GM12801 (cell line): ENCODE measurements around the gene LHX2.

Experiments
- CTCF ChIP-seq: IDR thresholded peaks from one replicate; pipeline ENCODE4 v1.5.1; 2011; ENCODE audit warnings: control low read depth; ENCODE audit not compliant: insufficient read length; ENCODE audit errors: extremely low read depth

LHX2 gene

GRCh38 chr9:124013309-124014210 lies 2.0 kb downstream of the LHX2 start:
- TF ChIP-seq CTCF = no peak

GRCh38 chr9:124014211-124014955 lies 2.8 kb downstream of the LHX2 start:
- TF ChIP-seq CTCF = no peak

- no peak for TF ChIP-seq CTCF
Measured at GRCh38 chr9:124014956-124015660, 3.5 kb downstream of the LHX2 start.

- no peak for TF ChIP-seq CTCF
Measured at GRCh38 chr9:124015661-124016131, 4.1 kb downstream of the LHX2 start.

- no peak for TF ChIP-seq CTCF
Measured at GRCh38 chr9:124016175-124017050, 4.8 kb downstream of the LHX2 start.

GRCh38 chr9:124017051-124017928 lies 5.7 kb downstream of the LHX2 start:
- no peak for TF ChIP-seq CTCF
